Measurements from ENCODE around the gene HID1.

The HID1 gene

GRCh38 chr17:74946641-74947040 lies 25.9 kb downstream of the HID1 start:
- DNase-seq, result no peak

- DNase-seq, result no peak
Observed at GRCh38 chr17:74945543-74945942, 27.0 kb downstream of the HID1 start.

DNA sequence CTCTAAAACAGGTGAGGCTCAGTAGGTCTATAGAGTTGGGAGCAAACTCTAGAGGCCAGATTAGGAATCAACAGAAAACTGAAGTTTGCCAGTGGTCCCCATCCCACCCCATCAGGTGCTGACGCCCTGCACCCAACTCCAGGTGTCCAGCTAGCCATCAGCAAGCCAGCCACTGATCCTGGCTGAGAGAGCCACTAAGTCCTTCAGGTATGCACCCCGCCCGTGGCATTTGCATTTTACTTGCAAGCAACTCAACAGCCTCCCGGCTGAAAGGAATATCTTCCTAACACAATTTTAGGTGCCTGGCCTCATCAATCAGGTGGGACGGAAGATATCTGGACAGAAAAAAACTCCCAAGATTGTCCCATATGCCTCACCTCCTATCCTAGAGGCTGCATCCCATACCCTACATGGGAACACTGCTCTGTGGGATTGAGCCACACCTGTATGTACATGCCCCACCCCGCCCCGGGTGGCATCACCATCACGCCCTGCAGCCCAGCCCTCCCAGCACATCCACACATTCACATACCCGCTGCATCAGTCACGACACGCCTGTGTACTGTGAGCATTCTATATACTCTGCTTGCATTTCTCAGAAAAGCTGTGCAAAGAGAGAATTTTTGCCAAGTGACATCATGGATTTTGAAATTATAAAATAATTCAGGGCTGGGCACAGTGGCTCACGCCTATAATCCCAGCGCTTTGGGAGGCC lies 28.6 kb downstream of the HID1 start:
- no peak for DNase-seq

GRCh38 chr17:74941128-74941725 lies 31.3 kb downstream of the HID1 start:
- no peak for DNase-seq

- no peak for DNase-seq
Observed at GRCh38 chr17:74939534-74939933, 33.0 kb downstream of the HID1 start.

- DNase-seq, result no peak
Observed at GRCh38 chr17:74938194-74938950, 34.2 kb downstream of the HID1 start.

GRCh38 chr17:74937064-74938051 lies 35.2 kb downstream of the HID1 start:
- no peak for DNase-seq

DNA sequence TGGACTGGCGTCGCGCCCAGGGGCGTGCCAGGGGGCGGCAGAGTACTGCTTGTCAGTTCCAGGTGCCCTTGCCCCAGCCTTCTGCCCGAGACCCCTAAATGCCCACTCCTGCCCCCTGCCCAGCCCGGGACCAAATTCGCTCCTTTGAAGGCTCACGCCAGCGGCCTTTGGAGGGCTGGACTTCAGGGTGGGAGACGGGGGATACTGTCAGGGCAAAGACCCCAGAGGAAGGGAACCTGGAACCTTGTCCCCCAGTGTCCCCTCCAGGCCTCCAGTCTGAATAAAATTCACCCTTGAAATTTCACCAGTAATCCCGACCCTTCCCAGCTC lies 36.1 kb downstream of the HID1 start:
- no peak for DNase-seq

GRCh38 chr17:74935585-74936469 lies 36.7 kb downstream of the HID1 start, which contains the start of gene OTOP3:
OTOP3 (plus strand) TSS chr17:74935898; CDS start chr17:74935922, 24 bp downstream.
- DNase-seq, result no peak

DNA sequence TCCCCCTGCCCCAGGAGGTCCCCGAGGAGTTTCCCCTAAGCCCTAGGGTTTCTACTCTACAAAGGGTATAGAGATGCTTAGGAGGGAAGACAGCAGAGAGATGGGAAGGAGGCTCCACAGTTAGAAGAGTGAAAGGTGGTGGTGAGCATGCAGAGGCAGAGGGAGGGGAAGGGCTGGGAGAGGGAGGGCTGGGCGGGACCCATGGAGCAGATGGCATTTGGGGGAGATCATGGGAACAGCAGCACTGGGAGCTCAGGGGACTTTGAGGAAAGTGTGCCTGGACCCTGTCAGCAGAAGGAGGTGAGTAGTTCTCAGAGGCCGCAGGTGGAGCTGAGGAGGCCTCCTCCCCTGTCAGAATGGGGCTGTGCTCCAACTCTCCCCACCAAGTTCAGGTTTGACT lies 37.5 kb downstream of the HID1 start:
- no peak for DNase-seq

DNA sequence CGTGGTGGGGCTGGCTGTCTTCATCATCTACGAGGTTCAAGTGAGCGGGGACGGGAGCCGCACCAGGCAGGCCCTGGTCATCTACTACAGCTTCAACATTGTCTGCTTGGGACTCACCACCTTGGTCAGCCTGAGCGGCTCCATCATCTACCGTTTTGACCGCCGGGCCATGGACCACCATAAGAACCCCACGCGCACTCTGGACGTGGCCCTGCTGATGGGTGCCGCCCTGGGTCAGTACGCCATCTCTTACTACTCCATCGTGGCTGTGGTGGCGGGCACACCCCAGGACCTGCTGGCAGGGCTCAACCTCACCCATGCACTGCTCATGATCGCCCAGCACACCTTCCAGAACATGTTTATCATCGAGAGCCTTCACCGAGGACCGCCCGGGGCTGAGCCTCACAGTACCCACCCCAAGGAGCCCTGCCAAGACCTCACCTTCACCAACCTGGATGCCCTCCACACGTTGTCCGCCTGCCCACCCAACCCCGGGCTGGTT lies 42.0 kb downstream of the HID1 start:
- DNase-seq, result no peak

GRCh38 chr17:74928786-74929185 lies 43.8 kb downstream of the HID1 start:
- DNase-seq, result no peak

DNA sequence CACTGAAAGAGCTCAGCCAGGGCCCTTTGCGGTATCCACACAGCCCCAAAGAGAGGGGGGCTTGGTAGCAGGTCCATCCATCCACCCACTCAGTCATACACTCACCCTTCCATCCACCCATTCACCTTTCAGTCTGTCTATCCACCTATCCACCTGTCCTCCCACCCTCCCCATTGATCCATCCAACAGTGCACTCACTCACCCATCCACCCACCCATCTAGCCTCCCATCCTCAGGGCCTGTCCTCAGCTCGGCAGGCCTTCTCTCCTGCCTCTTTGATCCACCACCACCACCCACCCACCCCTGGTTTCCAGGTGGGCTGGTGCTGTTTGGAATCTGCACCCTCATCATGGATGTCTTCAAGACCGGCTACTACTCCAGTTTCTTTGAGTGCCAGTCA lies 47.3 kb downstream of the HID1 start:
- DNase-seq, result no peak

- DNase-seq, result peak in 1 of 2 donors; percentile 43
Observed at GRCh38 chr17:74924250-74924948, 48.2 kb downstream of the HID1 start, which contains the start of gene OTOP2. OTOP2 (plus strand) TSS chr17:74924273; CDS start chr17:74924633, 360 bp downstream.

GRCh38 chr17:74923538-74924249 lies 48.9 kb downstream of the HID1 start:
- DNase-seq, result peak; percentile 68 to 69

- peak in 1 of 2 donors; percentile 4 for DNase-seq
Observed at GRCh38 chr17:74922694-74923537, 49.6 kb downstream of the HID1 start, which contains the start of gene USH1G. USH1G (minus strand) TSS chr17:74923255; CDS start chr17:74923073, 182 bp downstream.

DNA sequence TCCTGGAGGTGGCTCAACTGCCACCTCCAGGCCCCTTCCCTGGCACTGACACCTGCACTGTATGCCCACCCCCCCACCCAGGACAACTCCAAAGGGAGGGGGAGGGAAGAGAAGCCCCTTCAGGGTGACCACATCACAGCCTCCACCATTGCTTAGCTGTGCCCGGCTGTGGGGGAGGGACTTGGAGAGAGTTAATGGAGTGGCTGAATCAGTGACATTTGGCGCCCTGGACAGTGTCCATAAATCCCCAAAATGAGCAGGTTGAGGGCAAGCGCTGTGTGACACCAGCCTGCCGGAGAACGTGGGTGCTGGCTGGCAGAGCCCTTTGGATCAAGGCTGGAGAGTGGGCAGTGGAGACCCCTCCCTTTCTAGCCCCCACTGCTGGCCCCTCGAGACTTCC lies 50.4 kb downstream of the HID1 start:
- no peak for DNase-seq

- no peak for DNase-seq
Observed at GRCh38 chr17:74921769-74922168, 50.8 kb downstream of the HID1 start.
